Left colon (tissue), 2 donors: Measurements from ENCODE around the gene ITLN1. TPM values are rescaled to one million over a fixed set of nuclear protein-coding genes. Genes with fewer than 3 reads are reported as not detected.
"Not testable (repeated sequence)": the region's sequence is repeated elsewhere in the genome, so short reads cannot be mapped to it uniquely, and the experiment has no call there.

Experiments
- ATAC-seq: fragments of 200-7000 bp; cut with Tn5 transposase; one replicate; pipeline ENCODE4 v1.9.1; 2020; ENCODE audit warnings: mild to moderate bottlenecking, moderate library complexity
- DNase-seq, 2 donors: peaks; one replicate each; pipeline ENCODE4 v3.0.0-alpha.2; 2020
- intact Hi-C, 2 donors: fragments of 100-400 bp; cut with DNase I in 1 of 2; cut with micrococcal nuclease in 1 of 2; formaldehyde crosslinking; loops; one replicate each; pipeline versions ENCODE4 v1.11.2 to v1.14.0; 2022; cut with DNase I, micrococcal nuclease
- total RNA-seq, 2 donors: library from RNA; stranded (reverse); fragmentation: NEBNext Ultra II Directional; extraction: Animal tissue kit (Norgen Biotek cat#: 25700); gene quantifications; one replicate each; pipeline ENCODE4 v1.2.1, GENCODE V29; 2021
- donor health status: DM: no; HTN: no; CAD: no.
- donor health status: DM: yes; HTN: yes; CAD: no.

ITLN1 gene
- total RNA-seq, 2 donors from 2014 or later = 268 to 512 TPM

GRCh38 chr1:160887071-160887470, 2.1 kb upstream of the ITLN1 start:
- DNase-seq (no peak), ATAC-seq (no peak)
- intact Hi-C loops = no loop called here

GRCh38 chr1:160884579-160884978, 401 bp downstream of the ITLN1 start:
- no peak for DNase-seq
- intact Hi-C loops = no loop called here

GRCh38 chr1:160883581-160884513, 1.1 kb downstream of the ITLN1 start:
- intact Hi-C loops = no loop called here
- DNase-seq (no peak), ATAC-seq (no peak)

More at GRCh38 chr1:160884579-160884978, 401 bp downstream of the ITLN1 start:
- peak; percentile 52 for ATAC-seq

- ATAC-seq (no peak), DNase-seq (no peak)
- intact Hi-C loops = no loop called here
Observed at GRCh38 chr1:160882582-160882981, 2.4 kb downstream of the ITLN1 start.

GRCh38 chr1:160881264-160881663, 3.7 kb downstream of the ITLN1 start:
- peak; percentile 84 for ATAC-seq
- DNase-seq = peak in 1 of 2 donors; percentile 31
- intact Hi-C loops = not testable (repeated sequence)

- intact Hi-C loops = no loop called here
- DNase-seq = no peak
- ATAC-seq = no peak
Observed at GRCh38 chr1:160880216-160880615, 4.8 kb downstream of the ITLN1 start.

- no peak for DNase-seq
- intact Hi-C loops = no loop called here
- no peak for ATAC-seq
Observed at GRCh38 chr1:160879056-160879455, 5.9 kb downstream of the ITLN1 start.

GRCh38 chr1:160877221-160877620, 7.8 kb downstream of the ITLN1 start:
- DNase-seq = no peak
- intact Hi-C loops = no loop called here
- no peak for ATAC-seq

GRCh38 chr1:160876311-160876710, 8.7 kb downstream of the ITLN1 start:
- intact Hi-C loops = no loop called here
- ATAC-seq = no peak
- no peak for DNase-seq

GRCh38 chr1:160875591-160875990, 9.4 kb downstream of the ITLN1 start:
- DNase-seq, ATAC-seq, intact Hi-C loops: not testable (repeated sequence)

GRCh38 chr1:160874935-160875334, 10.0 kb downstream of the ITLN1 start:
- no peak for ATAC-seq
- intact Hi-C loops = no loop called here
- no peak for DNase-seq

GRCh38 chr1:160868141-160868540, 16.8 kb downstream of the ITLN1 start:
- DNase-seq (no peak), ATAC-seq (no peak)
- intact Hi-C loops = no loop called here

GRCh38 chr1:160867651-160868050, 17.3 kb downstream of the ITLN1 start:
- intact Hi-C loops, ATAC-seq, DNase-seq: not testable (repeated sequence)

GRCh38 chr1:160866695-160867260, 18.2 kb downstream of the ITLN1 start:
- DNase-seq (no peak), ATAC-seq (no peak)
- intact Hi-C loops = no loop called here

GRCh38 chr1:160866001-160866694, 18.8 kb downstream of the ITLN1 start:
- intact Hi-C loops = no loop called here
- ATAC-seq (peak; percentile 84), DNase-seq (no peak)

GRCh38 chr1:160865337-160865736, 19.6 kb downstream of the ITLN1 start:
- intact Hi-C loops = no loop called here
- DNase-seq (no peak), ATAC-seq (peak; percentile 13)

- DNase-seq = no peak
- intact Hi-C loops = no loop called here
- ATAC-seq = no peak
Observed at GRCh38 chr1:160864173-160864572, 20.8 kb downstream of the ITLN1 start.

- no peak for DNase-seq
- no peak for ATAC-seq
- intact Hi-C loops = no loop called here
Observed at GRCh38 chr1:160863774-160864131, 21.2 kb downstream of the ITLN1 start.

- intact Hi-C loops = no loop called here
- DNase-seq (no peak), ATAC-seq (no peak)
Observed at GRCh38 chr1:160863061-160863773, 21.8 kb downstream of the ITLN1 start.
